Neuronal stem cell (in vitro differentiated cells): ENCODE results near the gene KIF3B.

Source experiments
- DNase-seq: peaks from one replicate; pipeline ENCODE4 v3.0.0-alpha.2; 2013; ENCODE audit warnings: low spot score
- H2AFZ ChIP-seq: one replicate; pipeline ENCODE4 v1.6.1; 2013; ENCODE audit warnings: mild to moderate bottlenecking, low read length, inconsistent platforms
- H2AK5ac ChIP-seq: 2 replicates; pipeline ENCODE4 v1.6.1; 2013; ENCODE audit warnings: low read depth, mild to moderate bottlenecking, inconsistent platforms, low read length, moderate library complexity, mixed read lengths
- H2BK120ac ChIP-seq: 2 replicates; pipeline ENCODE4 v1.6.1; 2013; ENCODE audit warnings: low read depth, mild to moderate bottlenecking, inconsistent platforms, low read length, moderate library complexity, mixed read lengths
- H2BK12ac ChIP-seq: one replicate; pipeline ENCODE4 v1.6.1; 2013; ENCODE audit warnings: low read length, inconsistent platforms
- H2BK15ac ChIP-seq: 2 replicates; pipeline ENCODE4 v1.6.1; 2013; ENCODE audit warnings: mild to moderate bottlenecking, low read length, inconsistent platforms, mixed read lengths
- H2BK5ac ChIP-seq: one replicate; pipeline ENCODE4 v1.6.1; 2013; ENCODE audit warnings: inconsistent platforms, mild to moderate bottlenecking, low read length, moderate library complexity
- H3K14ac ChIP-seq: one replicate; pipeline ENCODE4 v1.6.1; 2013; ENCODE audit warnings: low read length, inconsistent platforms
- H3K18ac ChIP-seq: 2 replicates; pipeline ENCODE4 v1.6.1; 2013; ENCODE audit warnings: low read length, inconsistent platforms
- H3K23ac ChIP-seq: 2 replicates; pipeline ENCODE4 v1.6.1; 2013; ENCODE audit warnings: low read depth, mild to moderate bottlenecking, mixed read lengths, low read length, inconsistent platforms; ENCODE audit not compliant: poor library complexity
- H3K27ac ChIP-seq: replicated peaks from 3 replicates; pipeline ENCODE4 v1.5.1; 2013; ENCODE audit warnings: low read length, inconsistent platforms
- H3K27me3 ChIP-seq, 3 experiments: 2 replicates each; pipeline ENCODE4 v1.6.1; 2013; ENCODE audit warnings: low read length in 3 of 3, mild to moderate bottlenecking in 2 of 3, inconsistent platforms in 1 of 3, low read depth in 1 of 3, mixed read lengths in 1 of 3, moderate library complexity in 1 of 3; ENCODE audit not compliant: control insufficient read depth in 3 of 3, insufficient read depth in 3 of 3
- H3K36me3 ChIP-seq, 2 donors: replicated peaks in 1 of 2; 2 replicates each; pipeline ENCODE4 v1.6.1; 2013; ENCODE audit warnings: low read length in 2 of 2; ENCODE audit not compliant: control insufficient read depth in 2 of 2, insufficient read depth in 2 of 2
- H3K4ac ChIP-seq: 2 replicates; pipeline ENCODE4 v1.6.1; 2013; ENCODE audit warnings: inconsistent platforms, mild to moderate bottlenecking, low read length, moderate library complexity
- H3K4me1 ChIP-seq, 2 donors: 1 replicate in 1 of 2; 2 replicates in 1 of 2; pipeline ENCODE4 v1.6.1; 2013; ENCODE audit warnings: low read length in 2 of 2, low read depth in 1 of 2; ENCODE audit not compliant: control insufficient read depth in 2 of 2, insufficient read depth in 1 of 2
- H3K4me2 ChIP-seq: one replicate; pipeline ENCODE4 v1.6.1; 2013; ENCODE audit warnings: mild to moderate bottlenecking, low read length, inconsistent platforms; ENCODE audit not compliant: insufficient read depth, poor library complexity, severe bottlenecking
- H3K4me3 ChIP-seq, 2 donors: 2 replicates each; pipeline ENCODE4 v1.5.1; 2013; ENCODE audit warnings: low read length in 2 of 2, mild to moderate bottlenecking in 2 of 2, inconsistent platforms in 1 of 2, moderate library complexity in 1 of 2
- H3K79me1 ChIP-seq: one replicate; pipeline ENCODE4 v1.6.1; 2013; ENCODE audit warnings: low read depth, mild to moderate bottlenecking, inconsistent platforms, low read length, moderate library complexity
- H3K9ac ChIP-seq: one replicate; pipeline ENCODE4 v1.6.1; 2013; ENCODE audit warnings: mild to moderate bottlenecking, low read depth, low read length, inconsistent platforms; ENCODE audit not compliant: poor library complexity
- H3K9me3 ChIP-seq, 2 donors: replicated peaks in 1 of 2; 2 replicates each; pipeline versions ENCODE3 to v1.6.1; 2013; ENCODE audit warnings: low read length in 2 of 2, mild to moderate bottlenecking in 2 of 2, inconsistent platforms in 1 of 2, low read depth in 1 of 2, mixed read lengths in 1 of 2, moderate library complexity in 1 of 2; ENCODE audit not compliant: control insufficient read depth in 2 of 2, insufficient read depth in 1 of 2
- H4K8ac ChIP-seq: one replicate; pipeline ENCODE4 v1.6.1; 2013; ENCODE audit warnings: low read depth, mild to moderate bottlenecking, inconsistent platforms, low read length, moderate library complexity
- H4K91ac ChIP-seq: one replicate; pipeline ENCODE4 v1.6.1; 2013; ENCODE audit warnings: low read length, low read depth, mild to moderate bottlenecking, inconsistent platforms; ENCODE audit not compliant: poor library complexity
- WGBS, 2 donors: extraction: QIAGEN DNeasy Blood & Tissue Kit; methylation state at CpG; one replicate each; pipeline ENCODE4 v1.1.7; 2013; ENCODE audit warnings: missing lambda C conversion rate in 2 of 2, mixed read lengths in 1 of 2; ENCODE audit not compliant: insufficient read length in 2 of 2, insufficient replicate concordance in 1 of 2; ENCODE audit errors: extremely low coverage in 2 of 2; 5-methylcytosine and 5-hydroxymethylcytosine counted together

KIF3B gene

DNA sequence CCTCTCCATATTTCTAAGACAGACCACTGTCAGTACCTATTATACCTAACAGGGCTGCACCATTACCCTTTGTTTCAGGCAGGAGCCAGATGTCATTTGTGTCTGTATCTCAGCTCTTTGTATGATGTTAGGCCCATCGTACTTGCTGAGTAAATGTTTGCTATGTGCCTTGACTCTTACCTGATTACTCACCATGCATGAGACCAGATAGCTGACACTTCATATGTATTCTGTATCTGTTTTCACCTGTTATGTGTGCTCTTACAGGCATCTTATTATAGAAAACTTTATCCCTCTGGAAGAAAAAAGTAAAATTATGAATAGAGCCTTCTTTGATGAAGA lies 49.0 kb downstream of the KIF3B start:
- H2BK12ac ChIP-seq = no peak overlapping the region
- H3K36me3 ChIP-seq = peaks cover 7 to 49% of the 10 kb centered on the region in 2 donors
- H3K27me3 ChIP-seq = no peaks in the 10 kb centered on the region
- no peak overlapping the region for H3K4ac ChIP-seq
- H3K23ac ChIP-seq = no peak overlapping the region
- H3K4me1 ChIP-seq = no peaks in the 10 kb centered on the region
- H3K4me2 ChIP-seq = no peak overlapping the region
- no peak overlapping the region for H4K8ac ChIP-seq
- no peak overlapping the region for H4K91ac ChIP-seq
- H2BK120ac ChIP-seq = no peak overlapping the region
- H2BK15ac ChIP-seq = no peak overlapping the region
- H3K18ac ChIP-seq = no peak overlapping the region
- no peak overlapping the region for H3K4me3 ChIP-seq
- DNase-seq = no peak
- no peak overlapping the region for H2AK5ac ChIP-seq
- no peak overlapping the region for H2AFZ ChIP-seq
- H3K9me3 ChIP-seq = no peaks in the 10 kb centered on the region
- H3K27ac ChIP-seq = no peak overlapping the region
- H3K79me1 ChIP-seq = no peaks in the 10 kb centered on the region
- no peak overlapping the region for H3K14ac ChIP-seq
- no peak overlapping the region for H3K9ac ChIP-seq
- H2BK5ac ChIP-seq = no peak overlapping the region
- no CpG with 5 or more reads among the region's 1 CpG for WGBS, 2 donors

DNA sequence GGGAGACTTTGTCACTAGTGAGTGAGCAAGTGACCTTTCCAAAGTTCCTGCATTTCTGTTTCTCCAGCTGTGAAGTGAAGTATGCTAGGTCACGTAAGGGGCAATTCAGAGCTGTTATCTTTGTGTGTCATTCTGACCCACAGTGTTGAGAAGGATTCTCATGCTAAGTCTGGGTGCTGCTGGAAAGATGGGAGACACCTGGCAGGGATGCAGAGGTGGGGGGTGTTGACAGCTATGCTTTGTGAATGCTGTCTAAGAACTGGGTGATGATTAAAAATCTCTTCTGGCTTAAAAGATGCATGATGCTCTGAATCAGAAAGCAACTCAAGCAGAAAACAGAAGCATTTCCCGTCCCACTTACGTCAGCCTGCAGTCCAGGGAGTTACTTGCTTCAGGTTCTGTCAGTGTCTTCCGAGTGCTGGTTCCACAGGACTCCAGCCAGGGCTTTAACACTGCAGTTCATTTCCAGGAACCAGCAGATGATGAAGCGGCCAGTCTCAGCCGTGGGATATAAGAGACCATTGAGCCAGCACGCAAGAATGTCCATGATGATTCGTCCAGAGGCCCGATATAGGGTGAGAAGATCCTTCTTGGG lies 49.7 kb downstream of the KIF3B start:
- Histone ChIP-seq H3K18ac (no peak overlapping the region), H3K27ac (no peak overlapping the region), H2BK120ac (no peak overlapping the region), H2BK5ac (no peak overlapping the region), H3K14ac (no peak overlapping the region), H3K4ac (no peak overlapping the region), H2AFZ (no peak overlapping the region), H3K36me3 (peaks cover 14 to 56% of the 10 kb centered on the region in 2 donors), H2AK5ac (no peak overlapping the region), H3K79me1 (no peaks in the 10 kb centered on the region), H3K4me1 (no peaks in the 10 kb centered on the region), H3K9me3 (no peaks in the 10 kb centered on the region), H3K4me2 (no peak overlapping the region), H3K9ac (no peak overlapping the region), H3K23ac (no peak overlapping the region), H4K8ac (no peak overlapping the region), H2BK15ac (no peak overlapping the region), H3K27me3 (no peaks in the 10 kb centered on the region), H3K4me3 (no peak overlapping the region), H4K91ac (no peak overlapping the region), H2BK12ac (no peak overlapping the region)
- DNase-seq = no peak
- no CpG with 5 or more reads among the region's 9 CpGs for WGBS, 2 donors

DNA sequence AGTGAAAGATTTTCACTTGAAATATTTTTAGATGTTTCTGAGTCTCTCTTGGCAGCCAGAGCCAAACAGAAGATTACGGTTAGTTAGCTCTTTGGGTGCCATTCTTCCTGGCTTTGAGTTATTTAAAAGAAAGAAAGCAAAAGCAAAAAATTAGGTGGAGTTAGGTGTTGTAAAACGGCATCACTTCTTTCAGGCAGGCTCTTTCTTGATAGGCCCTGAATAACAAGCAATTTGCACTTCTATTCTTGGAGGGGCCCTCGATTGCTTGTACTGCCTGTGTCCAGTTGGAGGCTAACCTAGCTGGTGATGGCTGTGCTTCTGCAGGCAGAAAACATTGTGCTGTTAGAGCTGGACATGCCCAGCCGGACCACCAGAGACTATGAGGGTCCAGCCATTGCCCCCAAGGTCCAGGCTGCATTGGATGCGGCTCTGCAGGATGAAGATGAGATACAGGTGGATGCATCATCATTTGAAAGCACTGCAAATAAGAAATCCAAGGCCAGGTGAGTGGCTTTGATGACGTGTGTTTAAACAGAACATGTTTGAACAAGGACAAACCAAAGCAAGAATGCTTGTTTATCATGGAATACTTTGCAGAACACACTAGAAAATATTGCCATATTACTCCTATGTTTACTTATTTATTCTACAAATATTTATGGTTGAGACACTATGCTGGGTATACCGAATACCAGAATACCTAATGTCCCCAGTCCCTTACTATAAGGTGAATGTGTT lies 52.5 kb downstream of the KIF3B start:
- Histone ChIP-seq H3K79me1 (no peaks in the 10 kb centered on the region), H3K4me2 (no peak overlapping the region), H4K91ac (no peak overlapping the region), H2BK120ac (no peak overlapping the region), H3K27ac (no peak overlapping the region), H2AFZ (no peak overlapping the region), H3K27me3 (no peaks in the 10 kb centered on the region), H2AK5ac (no peak overlapping the region), H2BK15ac (no peak overlapping the region), H3K18ac (no peak overlapping the region), H3K9me3 (no peaks in the 10 kb centered on the region), H3K4me1 (no peaks in the 10 kb centered on the region), H3K4me3 (no peak overlapping the region), H3K9ac (no peak overlapping the region), H4K8ac (no peak overlapping the region), H3K36me3 (peaks cover 20 to 78% of the 10 kb centered on the region in 2 donors), H3K4ac (no peak overlapping the region), H2BK5ac (no peak overlapping the region), H3K23ac (no peak overlapping the region), H2BK12ac (no peak overlapping the region), H3K14ac (no peak overlapping the region)
- no CpG with 5 or more reads among the region's 7 CpGs for WGBS, 2 donors
- DNase-seq = no peak

DNA sequence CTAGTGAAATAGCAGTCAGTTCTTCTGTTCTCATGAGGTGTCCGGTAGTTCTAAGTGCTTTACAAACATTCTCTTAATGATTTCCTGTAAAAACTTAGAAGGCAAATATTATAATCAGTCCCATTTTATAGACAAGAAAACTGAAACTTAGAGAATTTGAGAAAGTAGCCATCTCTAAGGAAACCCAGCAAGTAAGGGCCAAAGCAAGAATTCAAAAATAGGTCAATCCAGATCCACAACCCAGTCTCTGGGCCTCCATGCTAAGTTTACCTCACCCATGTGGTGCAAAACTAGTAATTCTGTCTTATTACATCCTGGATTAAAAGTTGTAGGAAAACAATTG lies 53.1 kb downstream of the KIF3B start:
- H2AFZ ChIP-seq = no peak overlapping the region

More for the DNA sequence above, 53.1 kb downstream of the KIF3B start:
- Histone ChIP-seq H3K23ac (no peak overlapping the region), H2BK5ac (no peak overlapping the region), H3K9me3 (no peaks in the 10 kb centered on the region), H3K27ac (no peak overlapping the region), H3K9ac (no peak overlapping the region), H3K14ac (no peak overlapping the region), H2BK12ac (no peak overlapping the region), H2BK15ac (no peak overlapping the region), H3K27me3 (no peaks in the 10 kb centered on the region), H2AK5ac (no peak overlapping the region), H4K8ac (no peak overlapping the region), H3K4ac (no peak overlapping the region), H2BK120ac (no peak overlapping the region), H3K4me2 (no peak overlapping the region), H3K36me3 (peaks cover 20 to 79% of the 10 kb centered on the region in 2 donors), H3K79me1 (no peaks in the 10 kb centered on the region), H3K4me1 (no peaks in the 10 kb centered on the region), H3K4me3 (no peak overlapping the region), H4K91ac (no peak overlapping the region), H3K18ac (no peak overlapping the region)
- WGBS, 2 donors = no CpG with 5 or more reads among the region's 1 CpG
- DNase-seq = no peak
